Measurements from ENCODE around the gene DNAI2.

DNAI2 gene

DNA sequence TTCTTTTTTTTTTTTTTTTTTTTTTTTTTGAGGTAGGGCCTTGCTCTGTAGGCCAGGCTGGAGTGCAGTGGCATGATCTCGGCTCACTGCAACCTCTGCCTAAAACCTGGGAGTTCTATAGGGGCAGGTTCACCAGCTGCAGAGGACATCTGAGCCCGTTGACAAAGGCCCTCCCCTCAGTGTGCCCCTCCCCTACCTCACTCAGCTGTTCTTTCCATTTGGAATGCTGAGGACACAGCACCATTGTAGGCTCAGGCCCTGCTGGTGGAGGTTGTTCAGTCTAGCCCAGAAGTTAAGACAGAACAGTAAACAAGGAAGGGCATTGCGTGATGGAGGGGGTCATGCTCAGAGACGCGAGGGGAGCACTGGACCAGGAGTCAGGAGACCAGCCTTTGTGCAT, 30.1 kb downstream of the DNAI2 start:
- no peak for DNase-seq (ENCODE audit: low spot score)

DNA sequence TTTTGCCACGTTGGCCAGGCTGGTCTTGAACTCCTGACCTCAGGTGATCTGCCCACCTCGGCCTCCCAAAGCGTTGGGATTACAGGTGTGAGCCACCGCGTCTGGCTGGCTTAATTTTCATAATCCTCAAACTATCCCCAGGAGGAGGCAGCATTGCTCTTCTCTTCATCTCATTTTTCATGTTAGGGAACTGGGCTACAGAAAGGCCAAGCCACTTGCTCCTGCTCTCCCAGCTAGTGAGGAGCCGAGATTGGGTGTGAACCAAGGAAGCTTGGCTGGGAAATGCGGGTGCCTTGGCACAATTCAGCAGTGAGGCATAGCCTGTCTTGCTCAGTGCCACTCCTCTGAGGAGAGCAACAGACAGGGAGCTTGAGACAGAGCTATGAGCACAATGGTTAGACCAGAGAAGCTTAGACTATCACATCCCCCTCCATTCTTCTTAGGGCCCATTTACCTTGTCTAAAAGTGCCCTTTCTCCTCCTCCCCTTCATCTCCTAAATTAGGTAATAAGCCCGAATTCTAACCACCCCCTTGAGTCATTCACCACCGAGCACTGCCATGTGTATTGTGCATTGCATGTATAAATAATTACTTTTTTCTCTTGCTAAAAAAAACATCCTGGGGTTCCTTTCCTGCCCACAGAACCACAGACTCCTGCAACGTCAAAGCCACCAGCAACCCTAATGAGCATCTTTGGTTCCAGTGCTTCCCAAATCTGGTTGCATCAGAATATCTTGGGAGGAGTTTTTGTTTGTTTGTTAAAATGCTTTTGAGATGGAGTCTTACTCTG, 32.0 kb downstream of the DNAI2 start:
- no peak for DNase-seq (ENCODE audit: low spot score)

DNA sequence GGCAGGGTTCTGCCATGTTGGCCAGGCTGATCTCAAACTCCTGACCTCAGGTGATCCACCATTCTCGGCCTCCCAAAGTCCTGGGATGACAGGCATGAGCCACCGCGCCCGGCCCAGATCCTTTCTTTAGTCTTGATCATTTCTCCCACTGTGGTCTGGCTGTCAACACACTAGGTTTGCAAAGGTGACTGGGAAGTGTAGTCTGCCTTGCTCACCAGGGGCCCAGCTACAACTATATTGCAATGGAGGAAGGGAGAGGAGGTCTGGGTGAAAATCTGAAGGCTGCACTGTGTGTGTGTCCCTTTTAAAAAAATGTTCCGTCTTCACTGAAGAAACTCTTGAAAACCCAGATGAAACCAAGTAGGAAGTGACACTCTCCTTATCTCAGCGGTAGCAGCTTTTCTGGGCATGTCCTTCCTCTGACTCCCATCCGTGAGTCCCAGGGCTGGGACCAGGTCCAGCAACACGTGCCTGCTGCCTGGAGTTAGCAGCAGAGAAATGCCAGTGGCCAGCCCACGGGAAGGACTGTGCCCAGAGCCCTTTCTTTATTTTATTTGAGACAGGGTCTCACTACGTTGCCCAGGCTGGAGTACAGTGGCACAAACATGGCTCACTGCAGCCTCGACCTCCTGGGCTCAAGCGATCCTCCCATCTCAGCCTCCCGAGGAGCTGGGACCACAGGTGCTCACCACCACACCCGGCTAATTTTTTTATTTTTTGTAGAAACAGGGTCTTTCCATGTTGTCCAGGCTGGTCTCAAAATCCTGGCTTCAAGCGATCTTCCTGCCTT, 34.1 kb downstream of the DNAI2 start:
- DNase-seq (ENCODE audit: low spot score), result no peak

DNA sequence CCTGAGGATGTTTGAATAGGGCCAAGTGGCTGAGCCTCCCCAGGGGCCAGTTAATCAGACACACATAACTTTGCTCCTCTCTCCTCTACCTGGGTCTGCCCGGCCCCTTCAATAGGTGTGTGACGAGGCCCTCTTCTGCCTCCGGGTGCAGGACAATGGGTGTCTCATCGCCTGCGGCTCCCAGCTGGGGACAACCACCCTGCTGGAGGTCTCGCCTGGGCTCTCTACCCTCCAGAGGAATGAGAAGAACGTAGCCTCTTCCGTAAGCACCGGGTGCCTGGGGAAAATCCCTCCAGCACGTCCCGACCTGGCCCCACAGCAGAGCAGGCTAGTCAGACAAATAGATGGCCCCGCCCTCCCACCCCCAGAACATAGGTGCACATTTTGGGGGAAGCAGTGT, 35.9 kb downstream of the DNAI2 start:
- DNase-seq (ENCODE audit: low spot score), result no peak

DNA sequence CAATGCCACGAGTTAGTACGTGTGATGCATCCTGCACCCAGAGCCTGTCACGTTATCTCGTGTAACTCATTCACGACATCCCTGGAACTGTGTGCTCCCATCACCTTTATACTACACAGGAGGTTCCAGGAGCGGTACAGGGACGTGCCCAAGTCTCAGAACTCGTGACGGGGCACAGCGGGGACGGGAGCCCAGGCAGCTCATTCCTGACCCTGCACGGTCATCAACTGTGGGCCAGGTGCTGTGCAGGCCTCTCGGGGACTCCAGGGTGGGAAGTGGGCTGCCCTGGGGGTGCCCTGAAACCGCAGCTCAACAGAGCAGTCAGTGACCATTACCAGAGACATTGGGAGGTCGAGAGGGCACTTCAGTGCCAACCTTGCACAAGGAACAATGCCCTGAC, 40.8 kb downstream of the DNAI2 start:
- DNase-seq (ENCODE audit: low spot score), result no peak

DNA sequence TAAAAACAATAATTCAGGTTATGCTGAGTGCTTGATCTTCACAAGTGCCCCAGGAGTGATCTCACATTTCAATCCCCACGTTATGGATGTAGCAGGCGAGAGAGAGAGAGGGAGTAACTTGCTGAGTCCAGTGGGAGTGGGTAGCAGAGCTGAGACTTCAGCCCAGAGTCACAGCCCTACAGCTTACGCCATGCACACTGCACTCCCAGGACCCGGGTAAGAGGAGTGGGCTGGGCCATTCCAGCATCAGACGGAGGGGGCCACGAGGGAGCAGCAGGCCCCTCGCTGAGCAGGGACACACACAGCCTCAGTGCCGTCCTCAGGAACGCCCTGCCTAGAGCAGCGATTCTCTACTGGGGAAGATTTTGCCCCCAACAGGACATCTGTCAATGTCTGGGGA, 42.2 kb downstream of the DNAI2 start:
- no peak for DNase-seq (ENCODE audit: low spot score)

DNA sequence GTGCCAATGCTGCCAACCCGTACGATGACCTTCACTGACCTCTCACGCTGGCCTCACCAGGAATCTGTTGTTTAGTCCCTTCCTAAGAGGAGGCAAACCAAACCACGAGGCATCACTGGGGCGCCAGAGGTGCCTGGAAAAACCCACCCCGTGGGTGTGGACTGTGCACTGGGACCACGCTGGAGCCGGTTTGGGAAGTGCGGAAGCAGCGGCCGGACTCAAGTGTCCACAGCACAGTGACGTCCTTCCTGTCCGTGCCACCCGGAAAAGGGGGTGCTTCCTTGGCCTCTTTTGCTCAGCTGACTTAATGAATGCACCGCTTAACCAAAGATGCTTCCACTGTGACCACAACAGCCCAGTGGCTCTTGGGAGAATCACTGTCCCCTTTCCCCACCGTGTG, 43.0 kb downstream of the DNAI2 start:
- DNase-seq (ENCODE audit: low spot score), result no peak

DNA sequence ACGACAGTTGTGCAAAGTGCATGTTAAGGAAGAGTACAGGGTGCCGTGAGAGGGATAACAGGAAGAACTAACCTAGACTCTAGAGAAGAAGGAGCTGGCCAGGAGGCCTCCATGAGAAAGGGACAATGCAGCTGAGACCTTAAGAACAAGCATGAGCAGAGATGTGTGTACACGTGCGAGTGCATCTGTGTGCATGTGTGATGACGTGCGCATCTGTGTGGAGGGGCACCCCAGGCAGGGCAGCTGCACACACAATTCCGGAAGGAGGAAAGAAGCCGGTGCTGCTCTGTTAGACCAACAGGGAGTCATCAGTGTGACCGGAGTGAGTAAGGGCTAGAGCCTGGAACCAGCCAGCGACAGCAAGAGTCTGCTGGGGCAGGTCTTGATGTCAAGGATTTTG, 44.4 kb downstream of the DNAI2 start:
- no peak for DNase-seq (ENCODE audit: low spot score)

DNA sequence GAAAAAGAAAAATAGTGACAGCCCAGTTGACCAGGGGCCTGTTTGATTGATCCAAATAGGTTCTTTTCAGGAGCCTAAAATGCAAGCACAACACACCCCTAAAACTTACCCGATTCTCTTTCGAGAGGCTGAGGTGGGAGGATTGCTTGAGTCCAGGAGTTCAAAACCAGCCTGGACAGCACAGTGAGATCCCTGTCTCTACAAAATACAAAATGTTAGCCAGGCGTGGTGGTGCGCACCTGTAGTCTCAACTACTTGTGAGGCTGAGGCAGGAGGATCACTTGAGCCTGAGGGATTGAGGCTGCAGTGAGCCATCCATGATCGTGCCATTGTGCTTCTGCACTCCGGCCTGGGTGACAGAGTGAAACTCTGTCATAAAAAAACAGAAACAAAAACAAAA, 50.5 kb downstream of the DNAI2 start:
- no peak for DNase-seq (ENCODE audit: low spot score)

DNA sequence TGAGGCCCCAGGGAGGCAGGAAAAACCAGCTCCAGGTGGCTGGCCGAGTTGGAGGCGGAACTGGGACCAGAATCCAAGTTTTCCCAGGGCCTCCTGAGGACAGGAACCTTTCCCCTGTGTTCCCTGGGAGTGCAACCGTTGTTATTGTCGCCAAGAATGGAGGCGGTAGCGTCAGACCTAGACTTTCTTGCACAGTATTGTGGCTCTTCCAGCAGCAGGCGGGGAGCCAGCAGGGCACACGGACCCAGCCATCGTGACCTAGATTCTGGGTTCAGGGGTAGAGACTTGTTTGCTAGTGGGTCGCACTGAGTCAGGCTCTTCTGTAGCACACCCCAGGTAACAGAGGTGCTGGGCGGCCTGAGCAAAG, 51.3 kb downstream of the DNAI2 start:
- DNase-seq (ENCODE audit: low spot score), result no peak

DNA sequence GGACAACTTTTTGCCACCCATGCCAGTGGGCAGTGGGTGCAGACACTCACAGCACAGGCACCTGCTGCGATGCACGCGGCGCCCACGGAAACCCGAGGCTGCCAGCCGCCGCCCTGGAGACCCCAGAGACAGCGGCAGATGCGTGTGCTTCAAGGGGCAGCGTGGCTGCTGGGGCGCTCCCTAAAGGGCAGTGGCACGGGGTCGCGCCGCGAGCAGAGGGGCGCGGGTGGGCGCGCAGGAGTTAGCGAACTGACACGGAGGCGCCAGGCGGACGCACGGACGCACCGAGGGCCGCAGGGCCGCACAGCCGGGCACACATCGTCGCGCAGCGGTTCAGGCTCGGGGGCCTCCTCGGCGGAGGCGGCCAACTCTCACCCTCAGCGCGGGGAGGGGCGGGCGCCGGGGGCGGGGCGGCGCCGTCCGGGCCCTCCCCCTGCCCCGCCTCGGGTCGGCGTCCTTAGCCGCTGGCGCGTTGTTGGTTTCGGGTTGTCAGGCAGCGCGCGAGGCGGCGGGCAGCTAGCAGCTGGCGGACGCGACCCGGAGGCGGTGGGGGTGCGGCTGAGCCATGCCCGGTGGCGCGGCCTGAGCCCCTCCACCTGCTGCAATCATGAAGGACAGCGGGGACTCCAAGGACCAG, 51.8 kb downstream of the DNAI2 start, which contains the start of gene KIF19:
Gene KIF19, plus strand, starts transcription at position 484 of the 637 bp plus-strand sequence. Its CDS starts 124 bp downstream, at position 608.
- no peak for DNase-seq (ENCODE audit: low spot score)

DNA sequence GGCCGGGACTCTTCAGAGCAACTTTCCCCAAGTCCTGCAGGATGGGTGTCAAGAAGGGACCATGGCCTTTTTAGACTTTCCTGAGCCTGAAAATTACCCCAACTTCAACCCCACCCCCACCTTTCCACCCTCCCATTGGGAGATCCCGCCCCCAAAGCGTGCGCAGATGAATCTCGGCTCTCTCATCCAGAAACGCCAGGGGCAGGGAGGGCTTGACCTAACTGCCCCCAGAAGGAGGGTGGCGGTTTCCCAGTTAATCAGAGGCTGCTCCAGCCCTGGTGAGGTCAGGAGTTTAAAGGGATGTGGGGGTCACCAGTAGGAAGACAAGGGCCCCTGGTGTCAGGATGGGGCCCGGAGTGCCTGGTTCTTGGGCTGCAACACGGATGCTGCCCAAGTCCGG, 52.5 kb downstream of the DNAI2 start:
- no peak for DNase-seq (ENCODE audit: low spot score)

DNA sequence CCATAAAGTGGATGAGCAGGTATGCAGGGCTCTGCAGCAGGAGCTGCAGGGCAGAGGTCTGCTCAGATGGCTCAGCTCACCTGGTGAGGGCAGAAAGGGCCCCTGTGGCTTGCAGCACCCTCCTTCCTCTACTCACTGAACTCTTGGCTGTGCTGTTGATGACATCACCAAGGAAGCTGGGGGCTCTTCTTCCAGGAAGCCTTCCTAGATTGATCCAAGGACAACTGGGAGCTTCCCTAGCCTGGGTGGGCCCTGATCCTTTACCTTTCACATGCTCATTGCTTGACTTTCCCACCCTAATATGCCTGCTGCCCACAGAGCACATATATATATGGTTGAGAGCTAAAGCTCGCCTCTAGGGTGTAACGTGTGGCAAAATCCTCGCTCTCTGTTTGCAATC, 54.5 kb downstream of the DNAI2 start:
- DNase-seq (ENCODE audit: low spot score), result no peak

DNA sequence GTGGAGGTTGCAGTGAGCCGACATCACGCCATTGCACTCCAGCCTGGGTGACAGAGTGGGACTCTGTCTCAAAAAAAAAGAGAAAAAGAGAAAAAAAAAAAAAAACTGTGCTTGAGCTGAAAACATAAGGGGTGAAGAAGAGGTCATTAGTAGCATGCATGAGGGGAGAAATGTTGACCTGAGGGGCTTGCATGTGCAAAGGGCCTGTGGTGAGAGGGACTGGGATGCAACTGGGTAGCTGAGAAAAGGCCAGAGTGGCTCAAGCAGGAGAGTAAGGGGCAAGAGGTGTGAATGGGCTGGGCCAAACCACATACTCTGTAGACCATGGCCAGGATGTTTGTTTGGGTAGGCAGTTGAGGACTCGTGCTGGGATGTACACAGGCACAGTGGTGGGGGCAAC, 55.3 kb downstream of the DNAI2 start:
- DNase-seq (ENCODE audit: low spot score), result no peak

DNA sequence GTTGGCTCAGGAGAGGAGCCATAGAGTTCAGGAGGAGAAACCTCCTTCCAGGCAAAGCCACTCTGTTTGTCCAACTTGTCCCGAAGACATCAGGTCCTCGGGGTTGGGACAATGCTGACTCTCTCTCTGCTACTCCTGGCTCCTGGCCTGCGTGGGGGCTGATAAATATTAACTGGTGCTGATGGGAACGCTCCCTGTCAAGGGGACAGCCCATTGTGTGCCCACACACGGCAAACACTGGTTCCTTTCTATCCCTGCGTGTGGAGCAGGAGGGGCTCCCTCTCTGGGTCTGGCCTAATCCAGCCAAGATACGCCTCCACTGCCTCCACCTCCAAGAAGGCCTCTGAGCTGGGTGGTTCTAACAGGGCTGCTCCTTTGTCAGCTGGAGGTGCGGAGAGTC, 56.4 kb downstream of the DNAI2 start:
- DNase-seq (ENCODE audit: low spot score), result no peak

DNA sequence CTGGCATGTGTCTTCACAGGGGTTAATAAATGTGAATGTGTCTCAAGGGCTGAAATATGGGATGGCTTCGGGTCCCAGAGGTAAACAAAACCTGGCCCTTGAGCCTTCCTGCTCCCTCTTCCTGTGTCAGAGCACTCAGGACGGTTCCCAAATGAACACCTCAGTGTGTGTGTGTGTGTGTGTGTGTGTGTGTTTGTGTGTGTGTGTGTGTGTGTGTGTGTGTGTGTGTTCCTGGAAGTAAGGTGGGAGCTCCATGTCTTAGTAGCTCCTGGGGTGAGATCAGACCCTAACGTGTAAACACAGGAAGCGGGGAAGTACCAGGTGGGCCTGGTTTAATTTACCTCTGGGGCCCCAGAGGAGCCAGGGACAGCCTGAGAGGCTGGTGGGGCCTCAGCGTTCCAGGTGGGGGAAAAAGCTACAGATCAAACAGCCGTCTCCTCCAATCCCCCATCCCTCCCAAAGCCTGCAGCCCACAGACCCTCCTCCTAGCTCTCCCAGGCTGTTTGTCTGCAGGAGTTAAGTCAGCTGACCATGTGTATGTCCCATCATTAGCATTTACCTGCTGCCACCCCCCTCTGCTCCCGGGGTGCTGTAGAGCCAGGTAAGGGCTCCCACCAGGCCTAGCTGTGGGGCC, 58.1 kb downstream of the DNAI2 start:
- no peak for DNase-seq (ENCODE audit: low spot score)

DNA sequence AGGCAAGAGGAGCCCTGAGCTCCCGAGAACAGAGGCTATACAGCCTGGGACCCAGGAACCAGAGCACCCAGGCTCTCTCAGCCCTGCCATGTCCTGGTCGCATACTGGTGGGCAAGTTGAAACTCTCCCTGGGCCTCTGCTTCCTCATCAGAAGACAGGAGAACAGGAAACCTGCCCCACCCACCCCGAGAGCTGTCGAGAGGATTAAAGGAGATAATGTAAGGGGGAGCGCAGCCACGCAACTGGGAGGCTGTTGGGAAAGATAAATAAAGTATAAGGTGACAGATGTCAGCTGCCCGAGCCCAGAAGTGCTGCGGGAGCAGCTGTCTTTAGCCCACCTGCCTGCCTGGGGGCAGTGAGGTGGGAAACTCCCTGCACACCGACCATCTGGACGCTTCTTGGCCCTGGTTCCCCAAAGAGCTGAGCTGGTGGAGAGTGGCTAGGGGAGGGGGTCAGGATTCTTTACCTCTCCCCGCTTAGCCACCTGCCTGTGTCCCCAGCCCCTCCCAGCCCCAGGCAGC, 58.8 kb downstream of the DNAI2 start:
- DNase-seq (ENCODE audit: low spot score), result peak; percentile 34

DNA sequence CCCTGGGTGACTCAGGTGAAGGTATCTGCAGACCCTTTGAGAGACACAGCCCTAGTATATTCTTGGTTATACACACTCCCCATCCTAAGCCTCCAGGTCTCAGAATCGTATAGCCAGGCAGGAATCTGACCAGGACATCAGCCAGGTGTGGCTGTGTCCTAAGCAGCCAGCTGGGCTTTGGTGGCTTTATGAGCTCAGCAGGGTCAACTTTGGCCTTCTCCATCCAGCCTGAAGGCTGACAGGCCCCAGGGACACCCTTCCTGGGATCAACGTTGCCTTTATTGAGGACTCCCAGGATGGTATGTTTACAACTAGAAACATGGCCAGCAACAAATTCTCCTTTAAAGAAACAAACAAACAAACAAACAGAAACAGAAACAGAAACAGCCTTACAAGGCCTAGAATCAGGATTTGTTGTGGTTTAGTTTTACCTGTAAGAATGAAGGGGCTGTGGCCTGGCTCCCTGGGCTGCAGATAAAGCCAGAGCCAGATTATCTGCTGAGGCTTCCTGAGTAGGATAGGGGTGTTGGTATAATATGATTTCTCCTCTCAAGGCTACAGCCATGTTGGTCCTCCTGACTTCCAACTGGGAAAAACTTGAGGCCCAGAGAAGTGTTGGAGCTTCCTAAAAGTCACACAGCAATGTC, 60.5 kb downstream of the DNAI2 start:
- no peak for DNase-seq (ENCODE audit: low spot score)

DNA sequence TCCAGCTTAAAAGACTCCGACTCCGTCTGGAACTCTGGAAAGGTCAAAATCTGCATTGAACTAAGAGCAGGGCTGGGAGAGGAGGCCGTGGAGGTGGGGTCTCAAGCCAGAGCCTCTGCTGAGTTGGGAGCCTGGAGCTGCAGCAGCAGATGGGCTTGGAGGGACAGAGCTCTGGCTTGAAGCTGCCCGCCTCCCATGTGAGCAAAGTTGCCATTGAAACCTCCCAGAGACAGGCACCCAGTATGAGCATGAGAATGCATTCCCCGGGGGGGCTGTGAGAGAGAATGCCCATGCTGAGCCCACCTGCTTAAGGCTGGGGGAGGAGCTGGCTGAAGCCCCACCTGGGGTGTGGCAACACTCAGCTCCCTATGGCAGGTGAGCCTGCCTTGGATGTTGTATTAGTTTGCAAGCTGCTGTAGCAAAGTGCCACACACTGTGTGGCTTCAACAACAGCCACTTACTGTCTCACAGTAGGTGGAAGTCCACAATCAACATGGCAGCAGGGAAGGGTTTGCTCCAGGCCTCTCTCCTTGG, 61.6 kb downstream of the DNAI2 start:
- DNase-seq (ENCODE audit: low spot score), result no peak

DNA sequence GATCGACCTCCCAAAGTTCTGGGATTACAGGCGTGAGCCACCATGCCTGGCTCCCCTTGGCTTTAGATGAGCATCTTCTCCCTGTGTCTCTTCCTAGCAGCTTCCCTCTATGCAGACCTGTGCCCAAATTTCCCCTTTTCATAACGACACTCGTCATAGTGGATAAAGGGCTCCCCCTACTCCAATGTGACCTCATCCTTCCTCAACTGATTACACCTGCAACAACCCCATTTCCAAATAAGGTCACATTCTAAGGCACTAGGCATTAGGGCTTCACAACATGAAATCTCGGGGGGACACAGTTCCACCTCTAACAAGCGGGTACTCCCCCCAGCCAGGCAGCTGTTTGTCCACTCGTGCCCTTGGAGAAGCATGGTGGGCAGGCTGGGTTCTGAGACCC, 62.3 kb downstream of the DNAI2 start:
- no peak for DNase-seq (ENCODE audit: low spot score)

DNA sequence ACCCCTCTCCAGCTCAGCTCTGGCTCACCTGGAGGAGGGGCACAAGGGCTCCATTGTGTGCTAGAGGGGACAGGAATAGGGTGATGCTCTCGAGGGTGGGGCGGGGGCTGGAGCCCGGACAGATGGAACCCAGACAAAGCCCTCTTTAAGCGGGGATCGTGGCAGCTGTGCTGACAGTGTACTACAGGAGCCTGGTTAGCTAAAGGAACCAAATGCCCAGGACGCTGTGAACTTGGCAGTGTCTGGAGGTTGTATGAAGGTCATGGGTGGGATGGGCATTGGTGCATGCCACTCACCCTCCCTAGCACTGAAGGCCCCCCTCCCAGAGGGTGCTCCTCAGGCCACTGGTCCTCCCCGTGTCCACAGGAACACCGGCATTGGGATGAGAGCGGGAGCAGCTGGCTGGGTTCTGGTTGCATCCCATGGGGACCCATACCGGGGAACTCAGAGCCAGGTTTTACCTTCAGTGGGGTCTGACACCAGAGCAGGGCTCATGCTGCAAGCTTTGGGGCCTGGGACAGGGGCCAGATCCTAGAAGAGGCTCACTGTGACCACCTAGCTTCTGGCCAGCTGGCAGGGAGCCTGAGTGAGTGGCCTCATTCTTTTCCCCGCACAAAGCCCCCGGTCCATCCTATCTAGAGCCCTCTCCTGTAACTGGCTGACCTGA, 63.9 kb downstream of the DNAI2 start:
- no peak for DNase-seq (ENCODE audit: low spot score)
